IMR-90 (cell line): ENCODE results near the gene RBBP6. TPM values are rescaled to one million over a fixed set of nuclear protein-coding genes. Genes with fewer than 3 reads are reported as not detected.
A peak's percentile ranks its signal among the peaks of the same experiment; 100 is the strongest.

ENCODE experiments used
- ATAC-seq: fragments of 200-7000 bp; cut with Tn5 transposase; 2 replicates; pipeline ENCODE4 v1.9.1; 2020; ENCODE audit warnings: low read depth, mild to moderate bottlenecking, moderate library complexity
- BruUV-seq: library from RNA; stranded (reverse); fragments of 400-500 nt; replicated peaks from 2 replicates; lab custom pipeline; 2021; lab: Mats Ljungman, UMichigan
- CTCF ChIA-PET: fragments of 300-600 bp; formaldehyde crosslinking; extraction: SDS; loops from one replicate; lab custom pipeline; 2021; ENCODE audit warnings: antibody characterized with exemption; lab: Yijun Ruan, JAX
- POLR2A ChIA-PET: fragments of 300-600 bp; sonication (Branson Sonifier 250); formaldehyde crosslinking; loops from one replicate; lab custom pipeline; 2022; ENCODE audit warnings: antibody characterized with exemption; ENCODE audit not compliant: unreplicated experiment; lab: Charles Lee
- DNase-seq: peaks from one replicate; pipeline ENCODE4 v3.0.0; 2013
- H2AFZ ChIP-seq: replicated peaks from 2 replicates; pipeline ENCODE3; 2013; ENCODE audit warnings: low read length, mild to moderate bottlenecking; ENCODE audit not compliant: poor library complexity
- H2AK5ac ChIP-seq: 2 replicates; pipeline ENCODE4 v1.6.1; 2013; ENCODE audit warnings: low read depth, low read length, inconsistent platforms
- H2AK9ac ChIP-seq: replicated peaks from 2 replicates; pipeline ENCODE3; 2013; ENCODE audit warnings: mild to moderate bottlenecking, low read depth, low read length, moderate library complexity; ENCODE audit not compliant: poor library complexity
- H2BK120ac ChIP-seq: 2 replicates; pipeline ENCODE4 v1.6.1; 2013; ENCODE audit warnings: low read depth, low read length, inconsistent platforms
- H2BK15ac ChIP-seq: 3 replicates; pipeline ENCODE4 v1.6.1; 2013; ENCODE audit warnings: low read depth, low read length, inconsistent platforms
- H2BK20ac ChIP-seq: 2 replicates; pipeline ENCODE4 v1.6.1; 2013; ENCODE audit warnings: low read depth, mild to moderate bottlenecking, inconsistent platforms, low read length, moderate library complexity
- H2BK5ac ChIP-seq: 2 replicates; pipeline ENCODE4 v1.6.1; 2013; ENCODE audit warnings: mild to moderate bottlenecking, low read depth, low read length, inconsistent platforms; ENCODE audit not compliant: poor library complexity, severe bottlenecking
- H3K14ac ChIP-seq: replicated peaks from 2 replicates; pipeline ENCODE4 v1.6.1; 2013; ENCODE audit warnings: low read depth, low read length, inconsistent platforms
- H3K18ac ChIP-seq: 2 replicates; pipeline ENCODE4 v1.6.1; 2013; ENCODE audit warnings: low read depth, low read length, control low read depth
- H3K23ac ChIP-seq: 2 replicates; pipeline ENCODE4 v1.6.1; 2013; ENCODE audit warnings: low read depth, low read length, inconsistent platforms
- H3K27ac ChIP-seq: 2 replicates; pipeline ENCODE4 v1.5.1; 2013; ENCODE audit warnings: mild to moderate bottlenecking, control low read depth, low read length; ENCODE audit not compliant: insufficient read depth
- H3K27me3 ChIP-seq: 2 replicates; pipeline ENCODE4 v1.6.1; 2013; ENCODE audit warnings: low read length; ENCODE audit not compliant: control insufficient read depth, insufficient read depth
- H3K36me3 ChIP-seq: 2 replicates; pipeline ENCODE4 v1.6.1; 2013; ENCODE audit warnings: low read length, mixed read lengths; ENCODE audit not compliant: control insufficient read depth, insufficient read depth
- H3K4ac ChIP-seq: 2 replicates; pipeline ENCODE4 v1.6.1; 2013; ENCODE audit warnings: low read depth, low read length, inconsistent platforms
- H3K4me1 ChIP-seq: 2 replicates; pipeline ENCODE4 v1.6.1; 2013; ENCODE audit warnings: low read length, mixed read lengths; ENCODE audit not compliant: control insufficient read depth, insufficient read depth
- H3K4me2 ChIP-seq: 2 replicates; pipeline ENCODE4 v1.6.1; 2013; ENCODE audit warnings: low read depth, mild to moderate bottlenecking, control low read depth, low read length, moderate library complexity
- H3K4me3 ChIP-seq: 2 replicates; pipeline ENCODE4 v1.5.1; 2013; ENCODE audit warnings: low read depth, mild to moderate bottlenecking, control low read depth, low read length, moderate library complexity; ENCODE audit not compliant: insufficient read depth
- H3K56ac ChIP-seq: 2 replicates; pipeline ENCODE4 v1.6.1; 2013; ENCODE audit warnings: low read length, inconsistent platforms; ENCODE audit not compliant: insufficient read depth; ENCODE audit errors: extremely low read depth
- H3K79me1 ChIP-seq, 2 experiments: 2 replicates each; pipeline ENCODE4 v1.6.1; 2013; ENCODE audit warnings: low read length in 2 of 2, inconsistent platforms in 1 of 2, low read depth in 1 of 2
- H3K9ac ChIP-seq: 2 replicates; pipeline ENCODE4 v1.6.1; 2013; ENCODE audit warnings: low read depth, low read length, control low read depth
- H3K9me1 ChIP-seq: 2 replicates; pipeline ENCODE4 v1.6.1; 2013; ENCODE audit warnings: low read length, inconsistent platforms; ENCODE audit not compliant: insufficient read depth
- H3K9me3 ChIP-seq: 2 replicates; pipeline ENCODE4 v1.6.1; 2013; ENCODE audit warnings: low read length; ENCODE audit not compliant: control insufficient read depth, insufficient read depth
- H4K20me1 ChIP-seq: 2 replicates; pipeline ENCODE4 v1.6.1; 2013; ENCODE audit warnings: low read length, inconsistent platforms; ENCODE audit not compliant: insufficient read depth
- H4K5ac ChIP-seq: 2 replicates; pipeline ENCODE4 v1.6.1; 2013; ENCODE audit warnings: mild to moderate bottlenecking, low read depth, low read length, control low read depth
- H4K8ac ChIP-seq, 2 experiments: 2 replicates each; pipeline ENCODE4 v1.6.1; 2013; ENCODE audit warnings: low read depth in 2 of 2, low read length in 2 of 2, control low read depth in 1 of 2, inconsistent platforms in 1 of 2
- H4K91ac ChIP-seq: 2 replicates; pipeline ENCODE4 v1.6.1; 2013; ENCODE audit warnings: low read depth, low read length, inconsistent platforms; ENCODE audit not compliant: insufficient read depth
- CTCF ChIP-seq: conservative IDR thresholded peaks from 2 replicates; pipeline ENCODE4 v1.5.1; 2012; ENCODE audit warnings: mild to moderate bottlenecking, low read depth, low read length, improper control_type of control experiment
- MAFK ChIP-seq: IDR thresholded peaks from 2 replicates; pipeline ENCODE4 v1.6.1; 2012; ENCODE audit warnings: low read depth, low read length, improper control_type of control experiment
- MXI1 ChIP-seq: IDR thresholded peaks from 2 replicates; pipeline ENCODE4 v1.6.1; 2012; ENCODE audit warnings: low read depth, mild to moderate bottlenecking, low read length, moderate library complexity, borderline replicate concordance
- RAD21 ChIP-seq: IDR thresholded peaks from 2 replicates; pipeline ENCODE4 v1.6.1; 2012; ENCODE audit warnings: low read length, improper control_type of control experiment
- SMC3 ChIP-seq: fragments of 150-350 bp; IDR thresholded peaks from 2 replicates; pipeline ENCODE4 v1.6.1; 2016; ENCODE audit warnings: low read depth, mild to moderate bottlenecking, antibody characterized with exemption, low read length, moderate library complexity
- USF2 ChIP-seq: fragments of 150-350 bp; IDR thresholded peaks from 2 replicates; pipeline ENCODE4 v1.6.1; 2017; ENCODE audit warnings: mild to moderate bottlenecking, antibody characterized with exemption, low read length, low read depth
- WGBS, 2 experiments: methylation state at CpG; one replicate each; pipeline versions ENCODE4 v1.1.5 to v1.1.7; 2013; ENCODE audit warnings: missing lambda C conversion rate in 2 of 2; ENCODE audit not compliant: insufficient read length in 1 of 2; ENCODE audit errors: extremely low coverage in 2 of 2; 5-methylcytosine and 5-hydroxymethylcytosine counted together
- dilution Hi-C: fragments of 300-500 bp; cut with HindIII; formaldehyde crosslinking; loops from one replicate; pipeline ENCODE4 v1.14.3; 2018; ENCODE audit warnings: low sequenced_read_pairs; ENCODE audit not compliant: unreplicated experiment
- in situ Hi-C: fragments of 300-500 bp; cut with MboI; formaldehyde crosslinking; loops from 3 replicates; pipeline ENCODE4 v1.14.3; 2019; ENCODE audit warnings: low sequenced_read_pairs, inconsistent platforms, mixed read lengths
- intact Hi-C: fragments of 100-400 bp; cut with micrococcal nuclease; formaldehyde crosslinking; loops from 2 replicates; pipeline ENCODE4 v1.10.0; 2022
- polyA plus RNA-seq, 3 experiments: library from polyadenylated mRNA; depleted of rRNA; stranded (reverse); fragments of >200 nt; gene quantifications; 2 replicates each; pipeline ENCODE4 v1.2.3, GENCODE V29; 2012; ENCODE audit warnings: low replicate concordance in 1 of 3
- total RNA-seq: library from RNA; depleted of rRNA; stranded (reverse); fragments of >200 nt; gene quantifications from 2 replicates; pipeline ENCODE4 v1.2.3, GENCODE V29; 2012

Gene RBBP6
- total and polyA plus RNA-seq, 2 of the 4 experiments (the other 2 are of a cell fraction), result 7.2 to 17.8 TPM

- intact Hi-C loops (no loop called here), dilution Hi-C loops (no loop called here), in situ Hi-C loops (no loop called here)
- H3K4ac ChIP-seq, result no peak overlapping the region
- ATAC-seq, result peak; percentile 42
- no peak overlapping the region for H4K91ac ChIP-seq
- H3K27me3 ChIP-seq, result peaks cover 26% of the 10 kb centered on the region
- no peak overlapping the region for H2BK15ac ChIP-seq
- no peak overlapping the region for H2AK5ac ChIP-seq
- H3K23ac ChIP-seq, result 0 out of 2 replicates have a peak overlapping the region, but pooled peaks have one; percentile 44
- H3K9me3 ChIP-seq, result 0 out of 2 replicates have a peak, but pooled peaks cover under 1% of the 10 kb centered on the region
- no peak overlapping the region; the same call in 1 of the 2 replicates for H3K9ac ChIP-seq
- no peak overlapping the region for H2BK120ac ChIP-seq
- no peak overlapping the region for H2BK5ac ChIP-seq
- peak; percentile 31 for DNase-seq
- H3K14ac ChIP-seq, result no peak overlapping the region
- no peak overlapping the region for H2AK9ac ChIP-seq
- H4K5ac ChIP-seq, result no peak overlapping the region
- H3K27ac ChIP-seq, result no peak overlapping the region
- no TSS peak for BruUV-seq
- WGBS, 2 experiments, result no CpG with 5 or more reads among the region's 22 CpGs
- ChIA-PET CTCF (interaction anchor here (0.6 kb wide), 1 partner anchor 9 kb away, joined by 3 read pairs; no protein-coding TSS in a partner anchor), POLR2A (no interaction called here)
- peaks cover 6% of the 10 kb centered on the region for H3K4me1 ChIP-seq
- H3K18ac ChIP-seq, result no peak overlapping the region
- H3K56ac ChIP-seq, result no peak overlapping the region
- H3K4me2 ChIP-seq, result peak overlapping the region; percentile 71
- no peaks in the 10 kb centered on the region for H4K20me1 ChIP-seq
- H3K79me1 ChIP-seq, result no peaks in the 10 kb centered on the region
- H3K4me3 ChIP-seq, result peak overlapping the region; percentile 5; the same call in 1 of the 2 replicates
- H2BK20ac ChIP-seq, result no peak overlapping the region
- H2AFZ ChIP-seq, result peak overlapping the region; percentile 78
- H4K8ac ChIP-seq, result no peak overlapping the region
- H3K36me3 ChIP-seq, result no peaks in the 10 kb centered on the region
- TF ChIP-seq MXI1 (no peak), RAD21 (no peak), USF2 (peak; percentile 74), SMC3 (no peak), CTCF (no peak), MAFK (no peak)
- H3K9me1 ChIP-seq, result no peaks in the 10 kb centered on the region
Measured at GRCh38 chr16:24609740-24610415, 70.5 kb downstream of the RBBP6 start.
